Mesendoderm (in vitro differentiated cells): ENCODE data around the gene EZR.
"Not testable (repeated sequence)": the region's sequence is repeated elsewhere in the genome, so short reads cannot be mapped to it uniquely, and the experiment has no call there.

ENCODE experiments used
- DNase-seq: peaks from one replicate; pipeline ENCODE4 v3.0.0; 2013
- H2AK5ac ChIP-seq: 2 replicates; pipeline ENCODE4 v1.6.1; 2013; ENCODE audit warnings: low read length, inconsistent platforms
- H2BK120ac ChIP-seq: 2 replicates; pipeline ENCODE4 v1.6.1; 2013; ENCODE audit warnings: low read depth, mild to moderate bottlenecking, low read length, moderate library complexity, mixed read lengths
- H2BK15ac ChIP-seq: replicated peaks from 2 replicates; pipeline ENCODE4 v1.6.1; 2013; ENCODE audit warnings: low read depth, mild to moderate bottlenecking, moderate library complexity
- H2BK5ac ChIP-seq: 2 replicates; pipeline ENCODE4 v1.6.1; 2013; ENCODE audit warnings: low read length, inconsistent platforms
- H3K18ac ChIP-seq: 2 replicates; pipeline ENCODE4 v1.6.1; 2013; ENCODE audit warnings: mild to moderate bottlenecking, low read length, mixed read lengths
- H3K23ac ChIP-seq: one replicate; pipeline ENCODE4 v1.6.1; 2013; ENCODE audit warnings: low read length
- H3K27ac ChIP-seq: 2 replicates; pipeline ENCODE4 v1.5.1; 2013; ENCODE audit warnings: low read depth, mild to moderate bottlenecking, inconsistent platforms, low read length, moderate library complexity
- H3K27me3 ChIP-seq: 2 replicates; pipeline ENCODE4 v1.6.1; 2013; ENCODE audit warnings: low read length, control low read depth, mild to moderate bottlenecking, inconsistent platforms; ENCODE audit not compliant: insufficient read depth, poor library complexity
- H3K36me3 ChIP-seq: 2 replicates; pipeline ENCODE4 v1.6.1; 2013; ENCODE audit warnings: low read length, inconsistent platforms; ENCODE audit not compliant: control insufficient read depth, insufficient read depth
- H3K4ac ChIP-seq: one replicate; pipeline ENCODE4 v1.6.1; 2013; ENCODE audit warnings: low read depth, mild to moderate bottlenecking, low read length, moderate library complexity
- H3K4me1 ChIP-seq: 2 replicates; pipeline ENCODE4 v1.6.1; 2013; ENCODE audit warnings: low read depth, low read length, inconsistent platforms; ENCODE audit not compliant: control insufficient read depth
- H3K4me2 ChIP-seq: 2 replicates; pipeline ENCODE4 v1.6.1; 2013; ENCODE audit warnings: low read length
- H3K4me3 ChIP-seq: 2 replicates; pipeline ENCODE4 v1.5.1; 2013; ENCODE audit warnings: mild to moderate bottlenecking, low read length
- H3K56ac ChIP-seq: one replicate; pipeline ENCODE4 v1.6.1; 2013; ENCODE audit warnings: low read length
- H3K79me1 ChIP-seq: 2 replicates; pipeline ENCODE4 v1.6.1; 2013; ENCODE audit warnings: low read length, inconsistent platforms
- H3K79me2 ChIP-seq: 2 replicates; pipeline ENCODE4 v1.6.1; 2013; ENCODE audit warnings: mild to moderate bottlenecking, low read length; ENCODE audit not compliant: control insufficient read depth, insufficient read depth
- H3K9ac ChIP-seq: 2 replicates; pipeline ENCODE4 v1.6.1; 2013; ENCODE audit warnings: low read length, inconsistent platforms
- H4K5ac ChIP-seq: one replicate; pipeline ENCODE4 v1.6.1; 2013; ENCODE audit warnings: low read length
- H4K8ac ChIP-seq: one replicate; pipeline ENCODE4 v1.6.1; 2013; ENCODE audit warnings: low read depth, mild to moderate bottlenecking, control low read depth, low read length, moderate library complexity
- WGBS: extraction: QIAGEN DNeasy Blood & Tissue Kit; methylation state at CpG from one replicate; pipeline ENCODE4 v1.1.7; 2013; ENCODE audit warnings: low lambda C conversion rate, missing lambda C conversion rate; ENCODE audit not compliant: insufficient coverage; ENCODE audit errors: extremely low coverage; 5-methylcytosine and 5-hydroxymethylcytosine counted together

EZR gene

GRCh38 chr6:158839796-158840195, 20.6 kb upstream of the EZR start:
- Histone ChIP-seq H3K4me3 (no peak overlapping the region), H3K27me3 (no peaks in the 10 kb centered on the region), H3K79me2 (no peaks in the 10 kb centered on the region), H3K18ac (no peak overlapping the region), H3K4ac (no peak overlapping the region), H3K4me2 (no peak overlapping the region), H2BK120ac (no peak overlapping the region), H3K23ac (no peak overlapping the region), H3K56ac (no peak overlapping the region), H3K79me1 (no peaks in the 10 kb centered on the region), H2AK5ac (no peak overlapping the region), H2BK15ac (no peak overlapping the region), H3K9ac (no peak overlapping the region), H3K36me3 (no peaks in the 10 kb centered on the region), H4K8ac (no peak overlapping the region), H4K5ac (no peak overlapping the region), H3K4me1 (peaks cover 3% of the 10 kb centered on the region), H2BK5ac (no peak overlapping the region), H3K27ac (no peak overlapping the region)
- WGBS, result no CpG with 5 or more reads among the region's 5 CpGs
- DNase-seq, result peak; percentile 45

- H2BK120ac ChIP-seq, result not testable (repeated sequence)
These were observed 19.6 kb upstream of the EZR start for GRCh38 chr6:158838790-158839189.

GRCh38 chr6:158837684-158838625, 18.8 kb upstream of the EZR start:
- H3K56ac ChIP-seq, result no peak overlapping the region
- H2AK5ac ChIP-seq, result no peak overlapping the region
- H3K18ac ChIP-seq, result no peak overlapping the region
- no peak overlapping the region for H4K5ac ChIP-seq
- H3K27me3 ChIP-seq, result no peaks in the 10 kb centered on the region
- no peak overlapping the region for H3K4me3 ChIP-seq
- no peak overlapping the region for H3K27ac ChIP-seq
- no peak overlapping the region for H2BK5ac ChIP-seq
- WGBS, result no CpG with 5 or more reads among the region's 14 CpGs
- no peak overlapping the region for H3K4me2 ChIP-seq
- no peaks in the 10 kb centered on the region for H3K79me1 ChIP-seq
- H3K9ac ChIP-seq, result no peak overlapping the region
- no peak overlapping the region for H3K23ac ChIP-seq
- H3K4me1 ChIP-seq, result peaks cover 3% of the 10 kb centered on the region
- no peak overlapping the region for H2BK120ac ChIP-seq
- H3K36me3 ChIP-seq, result no peaks in the 10 kb centered on the region
- H2BK15ac ChIP-seq, result no peak overlapping the region
- no peaks in the 10 kb centered on the region for H3K79me2 ChIP-seq
- H3K4ac ChIP-seq, result no peak overlapping the region
- DNase-seq, result peak; percentile 40
- H4K8ac ChIP-seq, result no peak overlapping the region

More at GRCh38 chr6:158838790-158839189, 19.6 kb upstream of the EZR start:
- H3K4ac ChIP-seq, H3K36me3 ChIP-seq, H3K79me1 ChIP-seq, H3K4me2 ChIP-seq, H3K79me2 ChIP-seq, H4K8ac ChIP-seq, H4K5ac ChIP-seq, H3K18ac ChIP-seq, H3K56ac ChIP-seq, H3K4me3 ChIP-seq, H2AK5ac ChIP-seq, H2BK5ac ChIP-seq, H3K27me3 ChIP-seq, H3K23ac ChIP-seq, DNase-seq, H3K27ac ChIP-seq, H3K9ac ChIP-seq, H2BK15ac ChIP-seq, H3K4me1 ChIP-seq: not testable (repeated sequence)
- no CpG with 5 or more reads among the region's 3 CpGs for WGBS

GRCh38 chr6:158836625-158837311, 17.6 kb upstream of the EZR start:
- Histone ChIP-seq H3K27ac (no peak overlapping the region), H3K4me3 (no peak overlapping the region), H3K23ac (peak overlapping the region; percentile 80), H2BK5ac (no peak overlapping the region), H3K9ac (no peak overlapping the region), H3K27me3 (no peaks in the 10 kb centered on the region), H3K79me2 (no peaks in the 10 kb centered on the region), H3K18ac (no peak overlapping the region), H3K4me2 (no peak overlapping the region), H2BK15ac (no peak overlapping the region), H3K79me1 (no peaks in the 10 kb centered on the region), H2AK5ac (no peak overlapping the region), H3K4ac (no peak overlapping the region), H3K4me1 (peaks cover 3% of the 10 kb centered on the region), H4K5ac (no peak overlapping the region), H3K56ac (no peak overlapping the region), H3K36me3 (no peaks in the 10 kb centered on the region), H2BK120ac (no peak overlapping the region), H4K8ac (no peak overlapping the region)
- no peak for DNase-seq
- WGBS, result no CpG with 5 or more reads among the region's 11 CpGs

- Histone ChIP-seq H3K27me3 (no peaks in the 10 kb centered on the region), H3K9ac (no peak overlapping the region), H3K4me2 (no peak overlapping the region), H2BK5ac (no peak overlapping the region), H3K18ac (no peak overlapping the region), H3K23ac (no peak overlapping the region), H3K56ac (peak overlapping the region; percentile 27), H3K79me2 (no peaks in the 10 kb centered on the region), H2BK15ac (no peak overlapping the region), H3K79me1 (no peaks in the 10 kb centered on the region), H2AK5ac (no peak overlapping the region), H4K8ac (no peak overlapping the region), H3K27ac (no peak overlapping the region), H4K5ac (no peak overlapping the region), H3K36me3 (no peaks in the 10 kb centered on the region), H3K4ac (no peak overlapping the region), H3K4me1 (peaks cover 3% of the 10 kb centered on the region), H3K4me3 (no peak overlapping the region), H2BK120ac (no peak overlapping the region)
- WGBS, result no CpG with 5 or more reads among the region's 19 CpGs
- DNase-seq, result peak; percentile 57
These were observed 16.6 kb upstream of the EZR start for GRCh38 chr6:158835616-158836221.
